Thyroid gland (tissue), 4 donors: ENCODE results near the gene SLC7A1. TPM values are rescaled to one million over a fixed set of nuclear protein-coding genes. Genes with fewer than 3 reads are reported as not detected.

Experiments
- DNase-seq, 2 donors: peaks; one replicate each; pipeline ENCODE4 v3.0.0-alpha.2; 2019
- H3K27ac ChIP-seq, 3 donors: fragments of 200-600 bp; sonication (generic); 1 replicate in 2 of 3; 2 replicates in 1 of 3; pipeline ENCODE4 v1.5.1; 2016 to 2019; ENCODE audit warnings: mild to moderate bottlenecking in 1 of 3, moderate library complexity in 1 of 3
- H3K27me3 ChIP-seq: fragments of 200-600 bp; sonication (generic); one replicate; pipeline ENCODE4 v1.5.1; 2019
- H3K36me3 ChIP-seq, 2 donors: fragments of 200-600 bp; sonication (generic); one replicate each; pipeline ENCODE4 v1.5.1; 2016 to 2019
- H3K4me1 ChIP-seq, 2 donors: fragments of 200-600 bp; sonication (generic); one replicate each; pipeline ENCODE4 v1.5.1; 2017 to 2019
- H3K4me3 ChIP-seq, 3 donors: fragments of 200-600 bp; sonication (generic); replicated peaks in 1 of 3; 1 replicate in 2 of 3; 2 replicates in 1 of 3; pipeline ENCODE4 v1.5.1; 2016; ENCODE audit warnings: mild to moderate bottlenecking in 1 of 3
- H3K9me3 ChIP-seq: fragments of 200-600 bp; sonication (generic); one replicate; pipeline ENCODE4 v1.5.1; 2017
- CTCF ChIP-seq, 6 experiments: fragments of 200-600 bp in 3 of 6; fragments of 450-650 bp in 3 of 6; sonication (generic) in 3 of 6; IDR thresholded peaks; one replicate each; pipeline ENCODE4 v1.5.1; 2016 to 2019; ENCODE audit warnings: antibody characterized with exemption in 6 of 6, mild to moderate bottlenecking in 2 of 6, inconsistent platforms in 1 of 6, moderate library complexity in 1 of 6
- POLR2A ChIP-seq, 2 donors: fragments of 450-650 bp; IDR thresholded peaks; one replicate each; pipeline ENCODE4 v1.6.1; 2017; ENCODE audit warnings: antibody characterized with exemption in 2 of 2, mild to moderate bottlenecking in 2 of 2, moderate library complexity in 1 of 2
- WGBS, 2 donors: methylation state at CpG; one replicate each; pipeline ENCODE4 v1.1.5; 2017; 5-methylcytosine and 5-hydroxymethylcytosine counted together
- intact Hi-C: fragments of 100-400 bp; cut with DNase I; formaldehyde crosslinking; loops from one replicate; pipeline ENCODE4 v1.15.1; 2023
- total RNA-seq, 4 donors: library from RNA; depleted of rRNA; stranded (reverse); fragments of >200 nt; gene quantifications; one replicate each; pipeline ENCODE4 v1.2.3, GENCODE V29; 2016

The SLC7A1 gene
- total RNA-seq, 4 donors from 2014 or later, result 12.9 to 31.2 (median 22.5) TPM

GRCh38 chr13:29594303-29594709, 1.2 kb downstream of the SLC7A1 start:
- WGBS, 2 donors, result 31% methylated on average over 9 of the region's 9 CpGs
- H3K4me1 ChIP-seq, result peaks cover 4 to 15% of the 10 kb centered on the region in 2 donors
- peak; percentile 42 to 48 for DNase-seq

GRCh38 chr13:29593605-29594297, 1.7 kb downstream of the SLC7A1 start:
- intact Hi-C loops, result loop anchor here (5.0 kb wide), 1 partner anchor 519 kb away; no protein-coding TSS in a partner anchor
- Histone ChIP-seq H3K4me1 (peaks cover 6 to 20% of the 10 kb centered on the region in 2 donors), H3K4me3 (no peak overlapping the region), H3K9me3 (no peaks in the 10 kb centered on the region), H3K27me3 (no peaks in the 10 kb centered on the region), H3K36me3 (no peaks in the 10 kb centered on the region), H3K27ac (no peak overlapping the region)
- WGBS, 2 donors, result 82 to 84% methylated on average over 8 of the region's 8 CpGs
- no peak for TF ChIP-seq POLR2A (IDR thresholded peaks at IDR 0.05)
- TF ChIP-seq CTCF (IDR thresholded peaks at IDR 0.05), result no peak
- no peak for DNase-seq

More at GRCh38 chr13:29594303-29594709, 1.2 kb downstream of the SLC7A1 start:
- H3K27me3 ChIP-seq, result no peaks in the 10 kb centered on the region
- H3K27ac ChIP-seq, result peak overlapping the region; percentile 53 to 84 (median 69)
- intact Hi-C loops, result loop anchor here (5.0 kb wide), 1 partner anchor 518 kb away; no protein-coding TSS in a partner anchor
- H3K4me3 ChIP-seq, result peak overlapping the region; percentile 7 to 74 (median 69)
- H3K9me3 ChIP-seq, result no peaks in the 10 kb centered on the region
- TF ChIP-seq POLR2A (IDR thresholded peaks at IDR 0.05) (no peak), CTCF (IDR thresholded peaks at IDR 0.05) (no peak)
- H3K36me3 ChIP-seq, result no peaks in the 10 kb centered on the region

DNA sequence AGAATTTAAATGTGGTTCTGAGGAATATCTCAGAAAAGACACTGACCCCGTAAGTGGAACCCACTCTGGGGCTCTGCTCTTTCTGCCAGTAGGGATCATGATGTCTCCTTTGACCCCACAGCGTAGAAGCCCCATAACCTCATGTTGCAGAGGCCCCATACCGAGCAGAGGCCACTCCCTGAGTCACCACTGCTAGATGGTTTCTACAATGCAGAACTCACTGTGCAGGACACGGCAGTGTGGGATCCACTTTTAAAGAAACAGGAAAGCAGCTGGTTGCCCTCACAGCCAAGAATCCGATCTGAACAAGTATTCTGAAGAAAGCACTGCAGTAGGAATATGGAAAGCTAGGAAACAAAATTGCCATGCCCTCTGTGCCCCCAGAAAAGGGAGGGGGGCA, 4.2 kb downstream of the SLC7A1 start:
- 89 to 90% methylated on average over 5 of the region's 5 CpGs for WGBS, 2 donors
- TF ChIP-seq CTCF (IDR thresholded peaks at IDR 0.05), result no peak
- TF ChIP-seq POLR2A (IDR thresholded peaks at IDR 0.05), result no peak
- Histone ChIP-seq H3K9me3 (no peaks in the 10 kb centered on the region), H3K27ac (no peak overlapping the region), H3K27me3 (no peaks in the 10 kb centered on the region), H3K36me3 (no peaks in the 10 kb centered on the region), H3K4me3 (no peak overlapping the region), H3K4me1 (peaks cover 6 to 21% of the 10 kb centered on the region in 2 donors)
- intact Hi-C loops, result loop anchor here (5.0 kb wide), 1 partner anchor 521 kb away; no protein-coding TSS in a partner anchor
- DNase-seq, result no peak

GRCh38 chr13:29589967-29590366, 5.5 kb downstream of the SLC7A1 start:
- no peak for TF ChIP-seq CTCF (IDR thresholded peaks at IDR 0.05)
- TF ChIP-seq POLR2A (IDR thresholded peaks at IDR 0.05), result no peak
- WGBS, 2 donors, result 75 to 78% methylated on average over 7 of the region's 7 CpGs
- peak overlapping the region in 1 of 3 donors; percentile 3 for H3K27ac ChIP-seq
- no peak overlapping the region for H3K4me3 ChIP-seq
- no peaks in the 10 kb centered on the region for H3K27me3 ChIP-seq
- DNase-seq, result no peak
- no peaks in the 10 kb centered on the region for H3K36me3 ChIP-seq
- H3K4me1 ChIP-seq, result peaks cover 6 to 16% of the 10 kb centered on the region in 2 donors
- intact Hi-C loops, result loop anchor here (5.0 kb wide), 1 partner anchor 522 kb away; no protein-coding TSS in a partner anchor
- no peaks in the 10 kb centered on the region for H3K9me3 ChIP-seq

- TF ChIP-seq CTCF (IDR thresholded peaks at IDR 0.05), result no peak
- no peak for TF ChIP-seq POLR2A (IDR thresholded peaks at IDR 0.05)
- Histone ChIP-seq H3K27ac (peak overlapping the region in 2 of 3 donors; percentile 3 to 61), H3K27me3 (no peaks in the 10 kb centered on the region), H3K9me3 (no peaks in the 10 kb centered on the region), H3K4me3 (no peak overlapping the region), H3K36me3 (no peaks in the 10 kb centered on the region), H3K4me1 (peaks cover 6 to 13% of the 10 kb centered on the region in 2 donors)
- intact Hi-C loops, result no loop called here
- 50 to 55% methylated on average over 3 to 6 of the region's 6 CpGs for WGBS, 2 donors
- DNase-seq, result peak; percentile 52 to 53
Measured at GRCh38 chr13:29589234-29589633, 6.3 kb downstream of the SLC7A1 start.
